Endothelial cell of umbilical vein (primary cell): ENCODE data around the gene ZCCHC14.

Experiments used
- EZH2 ChIP-seq: IDR thresholded peaks from 2 replicates; pipeline ENCODE4 v1.6.1; 2012; ENCODE audit warnings: borderline replicate concordance, low read depth, mild to moderate bottlenecking, moderate library complexity, low read length, inconsistent platforms; ENCODE audit not compliant: severe bottlenecking
- POLR2AphosphoS5 ChIP-seq: IDR thresholded peaks from 2 replicates; pipeline ENCODE4 v1.6.1; 2012; ENCODE audit warnings: low read depth, mild to moderate bottlenecking, control low read depth, low read length, moderate library complexity; ENCODE audit not compliant: insufficient read depth
- TF ChIP-seq, protein P1 (sequence below), 2 donors: IDR thresholded peaks; 1 replicate in 1 of 2; 2 replicates in 1 of 2; pipeline ENCODE4 v1.5.1; 2011; ENCODE audit warnings: low read length in 2 of 2, mild to moderate bottlenecking in 2 of 2, moderate library complexity in 2 of 2, control low read depth in 1 of 2, inconsistent platforms in 1 of 2, low read depth in 1 of 2; ENCODE audit not compliant: insufficient read depth in 1 of 2; ENCODE audit errors: extremely low read depth in 1 of 2

DNA sequence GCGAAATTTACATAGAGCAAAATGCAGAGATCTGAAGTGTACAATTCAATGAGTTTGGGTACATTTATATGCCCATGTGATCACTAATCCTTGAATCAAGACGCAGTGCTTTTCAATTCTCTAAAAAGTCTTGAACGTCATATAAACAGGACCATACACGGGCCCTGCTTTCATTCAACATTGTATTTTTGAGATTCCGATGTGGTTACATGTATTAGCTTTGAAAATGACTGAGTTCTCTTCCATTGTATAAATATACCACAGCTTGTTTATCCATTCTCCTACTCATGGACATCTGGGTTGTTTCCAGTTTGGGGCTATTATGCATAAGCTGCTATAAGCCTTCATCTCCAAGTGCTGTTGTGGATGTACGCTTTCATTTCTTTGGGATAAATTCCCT, 45.5 kb downstream of the ZCCHC14 start:
- TF ChIP-seq, protein P1, sequence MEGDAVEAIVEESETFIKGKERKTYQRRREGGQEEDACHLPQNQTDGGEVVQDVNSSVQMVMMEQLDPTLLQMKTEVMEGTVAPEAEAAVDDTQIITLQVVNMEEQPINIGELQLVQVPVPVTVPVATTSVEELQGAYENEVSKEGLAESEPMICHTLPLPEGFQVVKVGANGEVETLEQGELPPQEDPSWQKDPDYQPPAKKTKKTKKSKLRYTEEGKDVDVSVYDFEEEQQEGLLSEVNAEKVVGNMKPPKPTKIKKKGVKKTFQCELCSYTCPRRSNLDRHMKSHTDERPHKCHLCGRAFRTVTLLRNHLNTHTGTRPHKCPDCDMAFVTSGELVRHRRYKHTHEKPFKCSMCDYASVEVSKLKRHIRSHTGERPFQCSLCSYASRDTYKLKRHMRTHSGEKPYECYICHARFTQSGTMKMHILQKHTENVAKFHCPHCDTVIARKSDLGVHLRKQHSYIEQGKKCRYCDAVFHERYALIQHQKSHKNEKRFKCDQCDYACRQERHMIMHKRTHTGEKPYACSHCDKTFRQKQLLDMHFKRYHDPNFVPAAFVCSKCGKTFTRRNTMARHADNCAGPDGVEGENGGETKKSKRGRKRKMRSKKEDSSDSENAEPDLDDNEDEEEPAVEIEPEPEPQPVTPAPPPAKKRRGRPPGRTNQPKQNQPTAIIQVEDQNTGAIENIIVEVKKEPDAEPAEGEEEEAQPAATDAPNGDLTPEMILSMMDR (IDR thresholded peaks at IDR 0.05; ENCODE audit: extremely low read depth in 1 of 2, insufficient read depth in 1 of 2, low read depth in 1 of 2, low read length in 2 of 2) = no peak
- TF ChIP-seq POLR2AphosphoS5 (no peak), EZH2 (no peak)
